Ectodermal cell (in vitro differentiated cells): ENCODE measurements around the gene CCDC93.

ENCODE experiments used
- H3K27ac ChIP-seq: 2 replicates; pipeline ENCODE4 v1.7.0; 2013; ENCODE audit warnings: mild to moderate bottlenecking, low read depth, low read length; ENCODE audit not compliant: insufficient read depth, poor library complexity, severe bottlenecking
- H3K27me3 ChIP-seq: 2 replicates; pipeline ENCODE4 v1.7.0; 2013; ENCODE audit warnings: mild to moderate bottlenecking, low read length; ENCODE audit not compliant: insufficient read depth, control insufficient read depth, poor library complexity, severe bottlenecking
- H3K36me3 ChIP-seq: one replicate; pipeline ENCODE4 v1.7.0; 2013; ENCODE audit warnings: low read length; ENCODE audit not compliant: control insufficient read depth, insufficient read depth
- H3K4me1 ChIP-seq: one replicate; pipeline ENCODE4 v1.7.0; 2013; ENCODE audit warnings: low read length; ENCODE audit not compliant: control insufficient read depth, insufficient read depth
- H3K4me3 ChIP-seq: 2 replicates; pipeline ENCODE4 v1.7.0; 2013; ENCODE audit warnings: low read depth, low read length, control low read depth; ENCODE audit not compliant: insufficient read depth
- H3K9me3 ChIP-seq: 2 replicates; pipeline ENCODE4 v1.7.0; 2013; ENCODE audit warnings: mild to moderate bottlenecking, low read length, moderate library complexity; ENCODE audit not compliant: control insufficient read depth
- WGBS, 2 experiments: methylation state at CpG; one replicate each; pipeline ENCODE4 v1.1.7; 2013; ENCODE audit warnings: missing lambda C conversion rate in 2 of 2; 5-methylcytosine and 5-hydroxymethylcytosine counted together

Gene CCDC93

DNA sequence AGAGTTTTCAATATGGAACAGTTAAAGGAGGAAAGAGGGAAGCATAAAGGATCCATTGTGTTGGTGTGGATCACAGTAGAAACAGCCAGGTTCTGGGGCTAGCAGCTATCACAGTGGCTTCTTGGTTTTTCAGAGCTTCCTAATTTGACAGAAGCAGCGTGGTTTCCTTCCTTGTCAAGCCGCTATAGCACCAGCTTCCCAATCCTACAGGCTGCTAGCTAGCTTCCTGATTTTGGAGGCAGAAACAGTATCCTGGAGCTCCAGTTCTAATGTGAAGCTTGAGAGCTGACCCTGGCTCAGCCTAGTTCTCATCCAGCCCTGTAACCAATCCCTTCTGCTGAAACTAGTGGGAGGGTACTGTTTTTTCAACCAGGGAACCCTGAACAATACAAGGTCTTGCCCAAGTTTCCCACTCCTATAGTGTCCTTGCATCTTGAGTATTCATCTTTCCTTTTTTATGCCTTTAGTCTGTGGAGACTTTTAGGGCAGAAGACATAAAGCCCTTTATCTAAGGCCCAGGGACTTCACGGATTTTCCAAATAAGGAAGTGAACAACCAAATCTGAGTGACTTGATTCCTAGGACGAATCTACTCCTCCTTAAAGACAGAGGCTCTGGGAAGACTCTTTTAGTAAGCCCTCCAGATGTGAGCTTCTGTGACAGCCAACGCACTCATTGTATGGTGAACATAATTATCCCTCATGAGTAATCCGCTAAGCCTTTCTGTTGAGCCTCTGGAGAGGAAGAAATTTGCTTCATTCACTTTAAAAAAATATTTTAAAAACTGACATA, 33.8 kb downstream of the CCDC93 start:
- WGBS, 2 experiments = 92 to 93% methylated on average over 5 to 6 of the region's 6 CpGs
- H3K4me3 ChIP-seq = no peak overlapping the region
- no peaks in the 10 kb centered on the region for H3K27me3 ChIP-seq
- peaks cover under 1% of the 10 kb centered on the region for H3K36me3 ChIP-seq
- H3K4me1 ChIP-seq = no peaks in the 10 kb centered on the region
- H3K9me3 ChIP-seq = no peaks in the 10 kb centered on the region
- no peak overlapping the region for H3K27ac ChIP-seq

DNA sequence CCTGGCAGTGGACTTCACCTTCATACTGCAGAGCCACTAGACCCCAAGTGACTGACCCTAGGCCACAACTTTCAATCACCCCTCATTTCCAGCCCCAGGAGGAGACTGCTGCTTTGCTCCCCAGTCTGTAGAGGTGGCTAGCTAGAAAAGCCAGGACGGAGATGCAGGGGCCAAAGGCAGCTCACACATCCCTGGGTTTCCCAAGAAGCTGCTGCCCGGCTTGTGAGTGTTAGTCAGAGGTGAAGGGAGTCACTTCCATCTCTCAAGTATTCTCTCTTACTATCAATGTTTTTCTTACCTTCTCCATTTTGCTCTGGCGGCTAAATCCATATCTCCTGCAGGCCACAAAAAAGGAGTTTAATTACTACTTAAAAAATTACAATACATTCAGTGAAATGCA, 36.2 kb downstream of the CCDC93 start:
- H3K27ac ChIP-seq = no peak overlapping the region
- H3K4me3 ChIP-seq = no peak overlapping the region
- H3K4me1 ChIP-seq = no peaks in the 10 kb centered on the region
- H3K9me3 ChIP-seq = no peaks in the 10 kb centered on the region
- H3K27me3 ChIP-seq = no peaks in the 10 kb centered on the region
- H3K36me3 ChIP-seq = peaks cover 4% of the 10 kb centered on the region
- whole genome bisulfite sequencing, 2 experiments = 82 to 98% methylated on average over 3 of the region's 3 CpGs

DNA sequence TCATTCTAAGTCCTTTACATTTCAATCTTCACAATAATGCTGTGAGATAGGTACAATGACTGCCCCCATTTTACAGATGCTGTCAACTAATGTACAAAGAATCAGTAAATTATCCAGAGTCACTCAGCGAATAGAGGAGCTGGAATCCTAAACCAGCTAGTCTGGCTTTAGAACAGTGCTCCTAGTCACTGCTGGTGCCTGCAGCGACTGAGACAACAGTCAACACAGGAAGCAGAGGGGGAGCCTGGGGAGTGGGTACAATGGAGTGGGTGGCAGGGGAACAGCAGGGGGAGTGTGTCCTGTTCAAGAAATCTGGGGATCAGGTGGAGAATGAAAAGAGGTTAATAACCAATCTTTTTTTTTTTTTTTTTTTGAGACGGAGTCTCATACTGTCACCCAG, 37.3 kb downstream of the CCDC93 start:
- no peaks in the 10 kb centered on the region for H3K4me1 ChIP-seq
- H3K36me3 ChIP-seq = peaks cover 4% of the 10 kb centered on the region
- no peak overlapping the region for H3K4me3 ChIP-seq
- H3K27ac ChIP-seq = no peak overlapping the region
- H3K9me3 ChIP-seq = no peaks in the 10 kb centered on the region
- WGBS, 2 experiments = 86 to 88% methylated on average over 2 of the region's 3 CpGs
- no peaks in the 10 kb centered on the region for H3K27me3 ChIP-seq

DNA sequence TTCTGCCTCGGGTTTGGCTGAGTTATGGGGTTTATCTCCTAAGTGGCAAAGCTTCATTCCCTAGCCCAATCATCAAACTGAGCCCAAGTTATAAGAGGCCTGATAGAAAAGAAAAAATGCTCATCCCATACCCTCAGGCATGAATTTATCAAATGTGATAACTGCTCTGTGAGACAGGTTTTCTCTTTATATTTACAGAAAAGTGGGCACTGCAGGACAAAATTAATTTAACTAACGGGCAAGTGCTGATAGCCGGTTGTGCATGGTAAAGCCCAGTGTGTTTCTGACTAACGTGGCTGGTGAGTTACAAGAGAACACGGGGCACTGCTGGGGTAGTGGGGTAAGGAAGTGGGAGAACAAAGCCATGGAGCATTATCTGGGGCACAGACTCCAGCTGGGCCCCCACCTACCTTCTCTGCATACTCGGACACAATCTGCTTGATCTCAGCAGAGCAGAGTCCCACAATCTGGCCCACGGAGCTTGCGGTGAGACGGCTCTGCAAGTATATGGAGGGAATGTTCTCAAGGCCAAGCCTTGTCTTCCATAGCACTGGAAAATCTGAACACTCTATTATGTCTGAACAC, 40.3 kb downstream of the CCDC93 start:
- WGBS, 2 experiments = 92 to 96% methylated on average over 8 to 9 of the region's 9 CpGs
- no peaks in the 10 kb centered on the region for H3K4me1 ChIP-seq
- H3K4me3 ChIP-seq = no peak overlapping the region
- no peaks in the 10 kb centered on the region for H3K9me3 ChIP-seq
- H3K27ac ChIP-seq = no peak overlapping the region
- peaks cover 4% of the 10 kb centered on the region for H3K36me3 ChIP-seq
- H3K27me3 ChIP-seq = no peaks in the 10 kb centered on the region

DNA sequence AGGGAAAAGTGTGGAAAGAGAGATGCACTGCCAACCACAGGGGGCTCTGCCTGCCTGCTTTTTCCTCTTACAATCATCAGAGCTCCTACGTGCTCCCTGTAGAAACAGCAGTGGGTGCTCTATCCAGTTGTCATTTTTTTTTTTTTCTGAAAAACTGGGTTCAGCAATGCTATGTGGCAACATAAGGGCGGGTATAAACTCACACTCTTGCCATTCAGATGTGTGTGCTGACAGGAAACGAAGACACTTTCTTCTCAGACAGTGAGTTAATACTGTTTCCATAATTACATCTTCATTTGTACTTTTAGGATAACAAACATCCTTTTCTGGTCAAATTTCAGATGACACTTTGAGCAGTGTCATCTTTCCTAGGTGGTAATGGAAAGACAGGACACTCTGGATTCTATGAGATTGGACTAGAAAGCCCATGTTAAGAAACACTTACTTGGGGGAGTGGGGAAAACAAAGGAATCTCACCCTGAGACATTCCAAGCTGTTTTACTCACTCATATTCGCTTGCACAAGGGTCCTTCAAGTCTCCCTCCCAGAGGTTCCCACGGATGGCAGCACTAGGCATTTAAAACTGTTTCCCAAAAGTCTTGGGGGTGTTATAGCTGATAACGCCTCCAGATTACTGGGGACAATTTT, 41.3 kb downstream of the CCDC93 start:
- Histone ChIP-seq H3K9me3 (no peaks in the 10 kb centered on the region), H3K27me3 (no peaks in the 10 kb centered on the region), H3K4me1 (no peaks in the 10 kb centered on the region), H3K4me3 (no peak overlapping the region), H3K27ac (no peak overlapping the region), H3K36me3 (peaks cover 4% of the 10 kb centered on the region)
- 87 to 89% methylated on average over 6 of the region's 6 CpGs for WGBS, 2 experiments

DNA sequence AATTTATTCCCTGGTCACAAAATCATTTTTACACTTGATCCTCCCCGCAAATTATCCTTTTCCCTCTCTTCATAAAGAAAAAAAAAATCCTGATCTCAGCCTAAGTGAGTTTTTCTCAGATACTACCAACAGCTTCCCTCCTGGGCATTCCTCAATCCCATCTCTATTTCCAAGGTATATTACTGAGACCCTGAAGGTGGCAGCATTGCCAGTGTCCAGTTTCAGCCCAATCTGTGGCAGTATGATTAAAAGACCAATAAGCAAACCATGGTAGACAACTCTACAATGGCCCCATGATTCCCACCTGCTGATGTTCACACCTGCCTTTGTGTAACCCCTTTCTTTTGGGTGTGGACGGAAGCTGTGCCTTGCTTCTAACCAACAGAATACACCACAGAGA, 45.1 kb downstream of the CCDC93 start:
- 90 to 98% methylated on average over 2 of the region's 2 CpGs for WGBS, 2 experiments
- no peak overlapping the region for H3K27ac ChIP-seq
- no peaks in the 10 kb centered on the region for H3K4me1 ChIP-seq
- H3K27me3 ChIP-seq = no peaks in the 10 kb centered on the region
- no peak overlapping the region for H3K4me3 ChIP-seq
- no peaks in the 10 kb centered on the region for H3K9me3 ChIP-seq
- H3K36me3 ChIP-seq = no peaks in the 10 kb centered on the region

DNA sequence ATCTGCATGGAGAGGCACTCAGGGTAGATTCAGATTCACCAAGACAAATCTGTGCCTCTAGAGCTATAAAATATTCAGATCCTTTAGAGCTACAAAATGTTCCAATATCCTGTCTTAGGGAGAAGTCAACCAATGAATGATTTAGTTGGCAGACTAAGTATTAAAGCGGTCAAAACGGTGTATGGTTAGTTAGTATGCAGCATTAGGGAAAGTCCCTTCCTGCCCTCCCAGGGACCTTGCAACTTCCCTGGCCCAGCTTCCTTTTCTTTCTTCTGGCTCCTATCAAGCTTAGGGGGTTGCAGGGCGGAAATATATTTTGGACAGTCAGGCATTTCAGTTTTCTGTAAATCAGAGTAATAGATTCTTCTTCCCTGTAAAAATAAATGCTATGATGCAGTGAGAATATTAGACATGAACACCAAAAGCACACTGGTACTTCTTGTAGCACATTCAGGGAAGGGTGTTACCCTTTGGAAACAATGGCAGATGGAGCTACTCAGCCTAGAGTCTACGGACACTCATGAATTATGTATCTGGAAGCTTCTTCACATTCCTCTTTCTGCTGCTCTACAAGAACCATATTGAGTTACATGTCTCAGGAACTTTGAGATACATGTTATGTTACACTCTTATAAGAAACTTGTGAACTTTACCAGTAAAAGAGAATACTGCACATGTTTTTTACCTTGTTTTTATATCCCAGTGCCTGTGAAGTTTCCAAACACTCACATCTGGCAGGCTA, 45.7 kb downstream of the CCDC93 start:
- WGBS, 2 experiments = 94 to 95% methylated on average over 3 to 4 of the region's 4 CpGs
- Histone ChIP-seq H3K4me3 (no peak overlapping the region), H3K27ac (no peak overlapping the region), H3K36me3 (no peaks in the 10 kb centered on the region), H3K9me3 (no peaks in the 10 kb centered on the region), H3K4me1 (no peaks in the 10 kb centered on the region), H3K27me3 (no peaks in the 10 kb centered on the region)

DNA sequence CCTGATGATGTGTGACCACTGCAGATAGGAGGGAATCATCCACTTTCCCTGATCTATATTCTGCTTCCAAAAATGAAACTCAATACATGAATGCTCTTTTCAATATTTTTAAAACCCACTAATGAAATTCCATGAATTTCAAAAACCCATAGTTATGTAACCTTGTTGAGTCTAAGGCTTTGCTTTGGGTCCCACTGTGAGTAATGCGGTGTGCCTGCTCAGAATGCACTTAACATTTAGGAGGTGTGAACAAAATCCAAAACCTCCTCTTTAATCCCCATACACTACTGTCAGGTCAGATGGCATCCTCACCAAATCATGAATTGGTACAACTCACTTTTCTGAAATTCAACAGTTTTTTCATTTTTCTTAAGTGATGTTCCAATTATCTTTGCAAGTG, 50.4 kb downstream of the CCDC93 start:
- H3K27me3 ChIP-seq = no peaks in the 10 kb centered on the region
- no peak overlapping the region for H3K27ac ChIP-seq
- H3K4me3 ChIP-seq = no peak overlapping the region
- no peaks in the 10 kb centered on the region for H3K9me3 ChIP-seq
- H3K36me3 ChIP-seq = no peaks in the 10 kb centered on the region
- 93 to 100% methylated on average over 1 of the region's 1 CpG for WGBS, 2 experiments
- H3K4me1 ChIP-seq = no peaks in the 10 kb centered on the region

DNA sequence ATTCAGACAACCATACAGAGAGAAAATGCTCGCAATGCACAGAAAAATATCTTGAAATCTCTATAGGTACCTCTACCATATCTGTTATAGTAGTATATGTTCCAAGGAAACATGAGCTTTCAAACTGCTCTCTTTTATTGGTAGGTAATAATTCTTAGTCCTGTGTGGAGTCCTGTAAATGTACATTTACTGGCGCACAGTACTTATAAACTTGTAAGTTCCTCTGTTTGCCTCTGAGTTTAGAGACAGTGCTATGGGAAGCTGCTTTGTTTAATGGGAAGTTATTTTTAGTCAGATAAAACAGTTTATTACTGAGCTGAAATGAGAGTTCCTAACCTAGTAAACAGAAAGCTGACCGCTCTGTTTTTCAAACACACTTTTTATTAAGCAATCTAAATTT, 52.7 kb downstream of the CCDC93 start:
- H3K27me3 ChIP-seq = no peaks in the 10 kb centered on the region
- WGBS, 2 experiments = 91 to 99% methylated on average over 2 to 3 of the region's 3 CpGs
- H3K36me3 ChIP-seq = peaks cover 6% of the 10 kb centered on the region
- no peaks in the 10 kb centered on the region for H3K9me3 ChIP-seq
- H3K4me1 ChIP-seq = no peaks in the 10 kb centered on the region
- no peak overlapping the region for H3K4me3 ChIP-seq
- no peak overlapping the region for H3K27ac ChIP-seq

DNA sequence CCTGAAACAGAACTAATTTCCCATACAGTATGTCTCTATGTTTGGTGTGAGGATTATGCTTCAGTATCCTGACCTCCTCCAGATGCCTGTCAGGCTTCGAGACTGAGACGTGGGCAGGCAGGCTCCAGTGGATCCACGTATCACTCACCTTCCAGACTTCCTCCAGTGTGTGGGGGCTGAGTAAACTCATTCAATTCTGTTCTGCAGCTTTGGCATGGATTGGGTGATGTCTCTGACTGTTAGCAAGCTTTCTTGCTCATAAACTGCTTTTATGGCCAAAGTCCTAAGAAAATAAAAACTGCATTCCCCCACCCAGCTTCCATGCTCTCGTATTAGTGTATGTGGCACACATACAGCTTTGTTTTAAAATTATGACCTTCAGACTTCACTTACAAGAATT, 53.6 kb downstream of the CCDC93 start:
- Histone ChIP-seq H3K4me3 (no peak overlapping the region), H3K9me3 (no peaks in the 10 kb centered on the region), H3K4me1 (no peaks in the 10 kb centered on the region), H3K27ac (no peak overlapping the region), H3K27me3 (no peaks in the 10 kb centered on the region), H3K36me3 (peaks cover 6% of the 10 kb centered on the region)
- whole genome bisulfite sequencing, 2 experiments = 95% methylated on average over 4 of the region's 4 CpGs
